CD4-positive, alpha-beta T cell (primary cell): Measurements from ENCODE around the gene PCDH9. TPM values are rescaled to one million over a fixed set of nuclear protein-coding genes. Genes with fewer than 3 reads are reported as not detected.

Experiments
- ATAC-seq: fragments of 200-7000 bp; cut with Tn5 transposase; one replicate; pipeline ENCODE4 v1.10.0; 2022; ENCODE audit warnings: mild to moderate bottlenecking; ENCODE audit not compliant: poor library complexity
- CTCF ChIA-PET: fragments of 350-600 bp; sonication (Branson Sonifier 250); formaldehyde crosslinking; loops from one replicate; lab custom pipeline; 2021; ENCODE audit warnings: antibody characterized with exemption, inconsistent platforms; lab: Charles Lee
- POLR2A ChIA-PET: fragments of 350-600 bp; sonication (Branson Sonifier 250); formaldehyde crosslinking; loops from one replicate; lab custom pipeline; 2021; ENCODE audit warnings: antibody characterized with exemption, inconsistent platforms; lab: Charles Lee
- DNase-seq, 14 experiments: peaks; one replicate each; pipeline ENCODE4 v3.0.0-alpha.2; 2013 to 2020; ENCODE audit warnings: mixed read lengths in 2 of 14
- H3K27ac ChIP-seq, 2 donors: one replicate each; pipeline versions ENCODE4 v1.5.1 to v1.7.0; 2013; ENCODE audit warnings: low read length in 2 of 2, low read depth in 1 of 2, mild to moderate bottlenecking in 1 of 2
- H3K27me3 ChIP-seq, 2 experiments: 1 replicate in 1 of 2; 2 replicates in 1 of 2; pipeline versions ENCODE4 v1.6.1 to v1.7.0; 2013; ENCODE audit warnings: low read length in 2 of 2, control low read depth in 1 of 2, mild to moderate bottlenecking in 1 of 2, moderate library complexity in 1 of 2; ENCODE audit not compliant: insufficient read depth in 2 of 2, control insufficient read depth in 1 of 2
- H3K36me3 ChIP-seq: one replicate; pipeline ENCODE4 v1.6.1; 2013; ENCODE audit warnings: low read length, control low read depth; ENCODE audit not compliant: insufficient read depth
- H3K4me1 ChIP-seq: one replicate; pipeline ENCODE4 v1.6.1; 2013; ENCODE audit warnings: low read length, control low read depth; ENCODE audit not compliant: insufficient read depth
- H3K4me3 ChIP-seq: one replicate; pipeline ENCODE4 v1.5.1; 2013; ENCODE audit warnings: mild to moderate bottlenecking, low read length, moderate library complexity
- H3K9me3 ChIP-seq, 2 experiments: 1 replicate in 1 of 2; 2 replicates in 1 of 2; pipeline versions ENCODE4 v1.6.1 to v1.7.0; 2013; ENCODE audit warnings: low read length in 2 of 2, mild to moderate bottlenecking in 2 of 2, control low read depth in 1 of 2, moderate library complexity in 1 of 2; ENCODE audit not compliant: control insufficient read depth in 1 of 2, insufficient read depth in 1 of 2
- H3K27ac Mint-ChIP-seq: one replicate; pipeline ENCODE4 v1.8.0; 2020; ENCODE audit warnings: mixed read lengths
- H3K27me3 Mint-ChIP-seq: one replicate; pipeline ENCODE4 v1.8.0; 2021; ENCODE audit warnings: mixed read lengths
- H3K36me3 Mint-ChIP-seq: one replicate; pipeline ENCODE4 v1.8.0; 2021; ENCODE audit warnings: low read depth, mixed read lengths
- H3K4me1 Mint-ChIP-seq: one replicate; pipeline ENCODE4 v1.8.0; 2021; ENCODE audit warnings: low read depth, mixed read lengths
- H3K4me3 Mint-ChIP-seq: one replicate; pipeline ENCODE4 v1.8.0; 2020; ENCODE audit warnings: mild to moderate bottlenecking, mixed read lengths
- H3K9me3 Mint-ChIP-seq: one replicate; pipeline ENCODE4 v1.8.0; 2020; ENCODE audit warnings: mixed read lengths
- CTCF ChIP-seq: fragments of 200-600 bp; IDR thresholded peaks from one replicate; pipeline ENCODE4 v1.8.0; 2022; ENCODE audit warnings: antibody characterized with exemption, mild to moderate bottlenecking
- intact Hi-C, 2 experiments: fragments of 100-400 bp; cut with DNase I in 1 of 2; cut with micrococcal nuclease in 1 of 2; formaldehyde crosslinking; loops; one replicate each; pipeline versions ENCODE4 v1.15.1 to v1.9.0; 2023 to 2025; cut with DNase I, micrococcal nuclease
- total RNA-seq, 174 experiments: library from RNA in 2 of 174; stranded (reverse) in 2 of 174; gene quantifications; one replicate each; pipeline ENCODE4 v1.2.3 and lab custom pipeline; 2021 to 2026

Gene PCDH9
- total RNA-seq, 2 experiments from 2014 or later = 0.08 to 0.19 TPM

GRCh38 chr13:66689628-66690027 lies 540.5 kb downstream of the PCDH9 start:
- no peaks in the 10 kb centered on the region for H3K36me3 Mint-ChIP-seq
- DNase-seq (no peak), ATAC-seq (no peak)
- no peaks in the 10 kb centered on the region for H3K9me3 Mint-ChIP-seq
- Histone ChIP-seq H3K9me3 (peaks cover 0 to 7% of the 10 kb centered on the region in 2 experiments), H3K4me3 (no peak overlapping the region), H3K27ac (no peak overlapping the region), H3K27me3 (no peaks in the 10 kb centered on the region), H3K4me1 (no peaks in the 10 kb centered on the region), H3K36me3 (no peaks in the 10 kb centered on the region)
- intact Hi-C loops = no loop called here
- H3K27me3 Mint-ChIP-seq = no peaks in the 10 kb centered on the region
- no peaks in the 10 kb centered on the region for H3K4me1 Mint-ChIP-seq
- H3K4me3 Mint-ChIP-seq = no peak overlapping the region
- H3K27ac Mint-ChIP-seq = no peak overlapping the region
- TF ChIP-seq CTCF = no peak
- ChIA-PET CTCF (no interaction called here), POLR2A (no interaction called here)

GRCh38 chr13:66689037-66689619 lies 541.0 kb downstream of the PCDH9 start:
- intact Hi-C loops = no loop called here
- CTCF ChIA-PET = no interaction called here

GRCh38 chr13:66681403-66681802 lies 548.7 kb downstream of the PCDH9 start:
- POLR2A ChIA-PET = no interaction called here

More at GRCh38 chr13:66689037-66689619, 541.0 kb downstream of the PCDH9 start:
- POLR2A ChIA-PET = no interaction called here
- Histone ChIP-seq H3K4me1 (no peaks in the 10 kb centered on the region), H3K27me3 (no peaks in the 10 kb centered on the region), H3K4me3 (no peak overlapping the region), H3K27ac (no peak overlapping the region), H3K9me3 (peaks cover 0 to 7% of the 10 kb centered on the region in 2 experiments), H3K36me3 (no peaks in the 10 kb centered on the region)
- no peak for ATAC-seq
- Mint-ChIP-seq H3K9me3 (no peaks in the 10 kb centered on the region), H3K4me1 (no peaks in the 10 kb centered on the region), H3K4me3 (no peak overlapping the region), H3K36me3 (no peaks in the 10 kb centered on the region), H3K27ac (no peak overlapping the region), H3K27me3 (no peaks in the 10 kb centered on the region)
- no peak for DNase-seq
- no peak for TF ChIP-seq CTCF

More at GRCh38 chr13:66681403-66681802, 548.7 kb downstream of the PCDH9 start:
- H3K4me1 Mint-ChIP-seq = no peaks in the 10 kb centered on the region
- no peak overlapping the region for H3K27ac ChIP-seq
- CTCF ChIA-PET = no interaction called here
- H3K36me3 ChIP-seq = no peaks in the 10 kb centered on the region
- H3K4me3 ChIP-seq = no peak overlapping the region
- peaks cover 0 to 7% of the 10 kb centered on the region in 2 experiments for H3K9me3 ChIP-seq
- no peaks in the 10 kb centered on the region for H3K27me3 Mint-ChIP-seq
- H3K27ac Mint-ChIP-seq = no peak overlapping the region
- no peaks in the 10 kb centered on the region for H3K9me3 Mint-ChIP-seq
- H3K4me3 Mint-ChIP-seq = no peak overlapping the region
- no peaks in the 10 kb centered on the region for H3K36me3 Mint-ChIP-seq
- no peaks in the 10 kb centered on the region for H3K27me3 ChIP-seq
- intact Hi-C loops = no loop called here
- TF ChIP-seq CTCF = no peak
- H3K4me1 ChIP-seq = no peaks in the 10 kb centered on the region
- DNase-seq = no peak
- no peak for ATAC-seq
